Peyer's patch (tissue), 4 donors: ENCODE data around the gene NEIL1.

Source experiments
- CTCF ChIP-seq, 6 experiments: fragments of 450-650 bp in 4 of 6; fragments of 200-600 bp in 2 of 6; sonication (generic) in 1 of 6; IDR thresholded peaks; one replicate each; pipeline ENCODE4 v1.5.1; 2017 to 2019; ENCODE audit warnings: antibody characterized with exemption in 6 of 6, mild to moderate bottlenecking in 3 of 6, moderate library complexity in 1 of 6
- POLR2A ChIP-seq, 2 donors: fragments of 450-650 bp; IDR thresholded peaks; one replicate each; pipeline ENCODE4 v1.5.1; 2017; ENCODE audit warnings: antibody characterized with exemption in 2 of 2, mild to moderate bottlenecking in 2 of 2, moderate library complexity in 2 of 2

- TF ChIP-seq CTCF (IDR thresholded peaks at IDR 0.05) (no peak), POLR2A (IDR thresholded peaks at IDR 0.05) (no peak)
Observed at GRCh38 chr15:75369897-75370581, 23.2 kb downstream of the NEIL1 start.
